SK-N-SH (cell line): Measurements from ENCODE around the gene GDPGP1.

Experiments used
- EZH2phosphoT487 ChIP-seq: fragments of 200-600 bp; sonication (generic); IDR thresholded peaks from 2 replicates; pipeline ENCODE4 v1.6.1; 2017; ENCODE audit warnings: low read depth, mixed run types, mild to moderate bottlenecking, antibody characterized with exemption, moderate library complexity, borderline replicate concordance
- GABPA ChIP-seq: IDR thresholded peaks from 2 replicates; pipeline ENCODE4 v1.4.0; 2012; ENCODE audit warnings: low read depth, mild to moderate bottlenecking
- MXI1 ChIP-seq: IDR thresholded peaks from 2 replicates; pipeline ENCODE4 v1.6.1; 2012; ENCODE audit warnings: mild to moderate bottlenecking, low read depth, low read length, improper control_type of control experiment
- POLR2AphosphoS5 ChIP-seq: IDR thresholded peaks from 2 replicates; pipeline ENCODE4 v1.6.1; 2012; ENCODE audit warnings: low read depth, low read length
- SIN3A ChIP-seq: IDR thresholded peaks from 2 replicates; pipeline ENCODE4 v1.6.1; 2012; ENCODE audit warnings: low read depth, mild to moderate bottlenecking, low read length, moderate library complexity, borderline replicate concordance
- TAF1 ChIP-seq: IDR thresholded peaks from 2 replicates; pipeline ENCODE4 v1.6.1; 2012; ENCODE audit warnings: low read depth, mild to moderate bottlenecking, low read length, moderate library complexity, borderline replicate concordance
- YY1 ChIP-seq: IDR thresholded peaks from 2 replicates; pipeline ENCODE4 v1.4.0; 2012; ENCODE audit warnings: low read depth, mild to moderate bottlenecking
- TF ChIP-seq, protein P1 (sequence below): IDR thresholded peaks from 2 replicates; pipeline ENCODE4 v1.6.1; 2012; ENCODE audit warnings: mild to moderate bottlenecking, low read depth, low read length, moderate library complexity
- TF ChIP-seq, protein P2 (sequence below): fragments of 200-600 bp; sonication (generic); IDR thresholded peaks from 2 replicates; pipeline ENCODE4 v1.6.1; 2017; ENCODE audit warnings: antibody characterized with exemption, mild to moderate bottlenecking, moderate library complexity
- TF ChIP-seq, protein P3 (sequence below): IDR thresholded peaks from 2 replicates; pipeline ENCODE4 v1.4.0; 2012; ENCODE audit warnings: low read depth, borderline replicate concordance
- TF ChIP-seq, protein P4 (sequence below): fragments of 150-350 bp; IDR thresholded peaks from 2 replicates; pipeline ENCODE4 v1.6.1; 2017; ENCODE audit warnings: antibody characterized with exemption, low read length, low read depth, borderline replicate concordance
- TF ChIP-seq, protein P5 (sequence below): IDR thresholded peaks from 2 replicates; pipeline ENCODE4 v1.4.0; 2012; ENCODE audit warnings: low read depth

DNA sequence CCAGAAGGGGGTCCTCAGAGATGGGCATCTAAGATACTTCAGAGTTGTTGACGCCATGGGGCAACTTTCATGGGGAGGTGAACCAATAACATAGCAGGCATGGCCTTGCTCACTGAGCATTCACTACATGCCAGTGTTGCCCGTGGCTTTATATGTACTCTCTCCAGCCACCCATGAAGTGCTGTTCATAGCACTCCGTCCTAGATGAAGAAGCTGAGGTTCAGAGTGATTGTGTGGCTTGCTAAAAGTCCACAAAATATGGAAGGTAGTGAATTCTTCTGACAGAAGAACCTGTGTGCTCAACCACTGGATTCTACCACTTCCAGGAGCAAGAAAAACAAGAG is 42.7 kb upstream of the GDPGP1 start:
- TF ChIP-seq MXI1 (no peak), TAF1 (no peak), YY1 (no peak), EZH2phosphoT487 (no peak), POLR2AphosphoS5 (no peak), GABPA (no peak), SIN3A (no peak)
- TF ChIP-seq, protein P1, sequence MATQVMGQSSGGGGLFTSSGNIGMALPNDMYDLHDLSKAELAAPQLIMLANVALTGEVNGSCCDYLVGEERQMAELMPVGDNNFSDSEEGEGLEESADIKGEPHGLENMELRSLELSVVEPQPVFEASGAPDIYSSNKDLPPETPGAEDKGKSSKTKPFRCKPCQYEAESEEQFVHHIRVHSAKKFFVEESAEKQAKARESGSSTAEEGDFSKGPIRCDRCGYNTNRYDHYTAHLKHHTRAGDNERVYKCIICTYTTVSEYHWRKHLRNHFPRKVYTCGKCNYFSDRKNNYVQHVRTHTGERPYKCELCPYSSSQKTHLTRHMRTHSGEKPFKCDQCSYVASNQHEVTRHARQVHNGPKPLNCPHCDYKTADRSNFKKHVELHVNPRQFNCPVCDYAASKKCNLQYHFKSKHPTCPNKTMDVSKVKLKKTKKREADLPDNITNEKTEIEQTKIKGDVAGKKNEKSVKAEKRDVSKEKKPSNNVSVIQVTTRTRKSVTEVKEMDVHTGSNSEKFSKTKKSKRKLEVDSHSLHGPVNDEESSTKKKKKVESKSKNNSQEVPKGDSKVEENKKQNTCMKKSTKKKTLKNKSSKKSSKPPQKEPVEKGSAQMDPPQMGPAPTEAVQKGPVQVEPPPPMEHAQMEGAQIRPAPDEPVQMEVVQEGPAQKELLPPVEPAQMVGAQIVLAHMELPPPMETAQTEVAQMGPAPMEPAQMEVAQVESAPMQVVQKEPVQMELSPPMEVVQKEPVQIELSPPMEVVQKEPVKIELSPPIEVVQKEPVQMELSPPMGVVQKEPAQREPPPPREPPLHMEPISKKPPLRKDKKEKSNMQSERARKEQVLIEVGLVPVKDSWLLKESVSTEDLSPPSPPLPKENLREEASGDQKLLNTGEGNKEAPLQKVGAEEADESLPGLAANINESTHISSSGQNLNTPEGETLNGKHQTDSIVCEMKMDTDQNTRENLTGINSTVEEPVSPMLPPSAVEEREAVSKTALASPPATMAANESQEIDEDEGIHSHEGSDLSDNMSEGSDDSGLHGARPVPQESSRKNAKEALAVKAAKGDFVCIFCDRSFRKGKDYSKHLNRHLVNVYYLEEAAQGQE, result no peak
- TF ChIP-seq, protein P2, sequence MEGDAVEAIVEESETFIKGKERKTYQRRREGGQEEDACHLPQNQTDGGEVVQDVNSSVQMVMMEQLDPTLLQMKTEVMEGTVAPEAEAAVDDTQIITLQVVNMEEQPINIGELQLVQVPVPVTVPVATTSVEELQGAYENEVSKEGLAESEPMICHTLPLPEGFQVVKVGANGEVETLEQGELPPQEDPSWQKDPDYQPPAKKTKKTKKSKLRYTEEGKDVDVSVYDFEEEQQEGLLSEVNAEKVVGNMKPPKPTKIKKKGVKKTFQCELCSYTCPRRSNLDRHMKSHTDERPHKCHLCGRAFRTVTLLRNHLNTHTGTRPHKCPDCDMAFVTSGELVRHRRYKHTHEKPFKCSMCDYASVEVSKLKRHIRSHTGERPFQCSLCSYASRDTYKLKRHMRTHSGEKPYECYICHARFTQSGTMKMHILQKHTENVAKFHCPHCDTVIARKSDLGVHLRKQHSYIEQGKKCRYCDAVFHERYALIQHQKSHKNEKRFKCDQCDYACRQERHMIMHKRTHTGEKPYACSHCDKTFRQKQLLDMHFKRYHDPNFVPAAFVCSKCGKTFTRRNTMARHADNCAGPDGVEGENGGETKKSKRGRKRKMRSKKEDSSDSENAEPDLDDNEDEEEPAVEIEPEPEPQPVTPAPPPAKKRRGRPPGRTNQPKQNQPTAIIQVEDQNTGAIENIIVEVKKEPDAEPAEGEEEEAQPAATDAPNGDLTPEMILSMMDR, result no peak
- TF ChIP-seq, protein P3, sequence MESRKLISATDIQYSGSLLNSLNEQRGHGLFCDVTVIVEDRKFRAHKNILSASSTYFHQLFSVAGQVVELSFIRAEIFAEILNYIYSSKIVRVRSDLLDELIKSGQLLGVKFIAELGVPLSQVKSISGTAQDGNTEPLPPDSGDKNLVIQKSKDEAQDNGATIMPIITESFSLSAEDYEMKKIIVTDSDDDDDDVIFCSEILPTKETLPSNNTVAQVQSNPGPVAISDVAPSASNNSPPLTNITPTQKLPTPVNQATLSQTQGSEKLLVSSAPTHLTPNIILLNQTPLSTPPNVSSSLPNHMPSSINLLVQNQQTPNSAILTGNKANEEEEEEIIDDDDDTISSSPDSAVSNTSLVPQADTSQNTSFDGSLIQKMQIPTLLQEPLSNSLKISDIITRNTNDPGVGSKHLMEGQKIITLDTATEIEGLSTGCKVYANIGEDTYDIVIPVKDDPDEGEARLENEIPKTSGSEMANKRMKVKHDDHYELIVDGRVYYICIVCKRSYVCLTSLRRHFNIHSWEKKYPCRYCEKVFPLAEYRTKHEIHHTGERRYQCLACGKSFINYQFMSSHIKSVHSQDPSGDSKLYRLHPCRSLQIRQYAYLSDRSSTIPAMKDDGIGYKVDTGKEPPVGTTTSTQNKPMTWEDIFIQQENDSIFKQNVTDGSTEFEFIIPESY, result no peak
- TF ChIP-seq, protein P4, sequence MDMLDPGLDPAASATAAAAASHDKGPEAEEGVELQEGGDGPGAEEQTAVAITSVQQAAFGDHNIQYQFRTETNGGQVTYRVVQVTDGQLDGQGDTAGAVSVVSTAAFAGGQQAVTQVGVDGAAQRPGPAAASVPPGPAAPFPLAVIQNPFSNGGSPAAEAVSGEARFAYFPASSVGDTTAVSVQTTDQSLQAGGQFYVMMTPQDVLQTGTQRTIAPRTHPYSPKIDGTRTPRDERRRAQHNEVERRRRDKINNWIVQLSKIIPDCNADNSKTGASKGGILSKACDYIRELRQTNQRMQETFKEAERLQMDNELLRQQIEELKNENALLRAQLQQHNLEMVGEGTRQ, result no peak
- TF ChIP-seq, protein P5, sequence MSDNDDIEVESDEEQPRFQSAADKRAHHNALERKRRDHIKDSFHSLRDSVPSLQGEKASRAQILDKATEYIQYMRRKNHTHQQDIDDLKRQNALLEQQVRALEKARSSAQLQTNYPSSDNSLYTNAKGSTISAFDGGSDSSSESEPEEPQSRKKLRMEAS, result no peak
